Endodermal cell (in vitro differentiated cells): Measurements from ENCODE around the gene OPCML. TPM values are rescaled to one million over a fixed set of nuclear protein-coding genes. Genes with fewer than 3 reads are reported as not detected.

ENCODE experiments used
- DNase-seq: peaks from one replicate; pipeline ENCODE4 v3.0.0-alpha.2; 2017
- H3K27ac ChIP-seq: 2 replicates; pipeline ENCODE4 v1.5.1; 2013; ENCODE audit warnings: mild to moderate bottlenecking, low read depth, low read length, moderate library complexity
- H3K27me3 ChIP-seq: 2 replicates; pipeline ENCODE4 v1.6.1; 2013; ENCODE audit warnings: mild to moderate bottlenecking, low read length, moderate library complexity; ENCODE audit not compliant: insufficient read depth, control insufficient read depth, poor library complexity, severe bottlenecking
- H3K36me3 ChIP-seq: 2 replicates; pipeline ENCODE4 v1.7.0; 2013; ENCODE audit warnings: mild to moderate bottlenecking, low read length, moderate library complexity; ENCODE audit not compliant: control insufficient read depth, insufficient read depth
- H3K4me1 ChIP-seq: one replicate; pipeline ENCODE4 v1.7.0; 2013; ENCODE audit warnings: low read length; ENCODE audit not compliant: control insufficient read depth, insufficient read depth
- H3K4me3 ChIP-seq: 2 replicates; pipeline ENCODE4 v1.5.1; 2013; ENCODE audit warnings: mild to moderate bottlenecking, low read length, moderate library complexity
- H3K9ac ChIP-seq: 2 replicates; pipeline ENCODE4 v1.6.1; 2013; ENCODE audit warnings: mild to moderate bottlenecking, low read length, moderate library complexity; ENCODE audit not compliant: poor library complexity, severe bottlenecking; ENCODE audit errors: extremely low read depth
- H3K9me3 ChIP-seq: 2 replicates; pipeline ENCODE4 v1.6.1; 2013; ENCODE audit warnings: mild to moderate bottlenecking, low read length, moderate library complexity; ENCODE audit not compliant: control insufficient read depth
- H3K27ac Mint-ChIP-seq: 2 replicates; pipeline ENCODE4 v1.8.0; 2020; ENCODE audit warnings: mixed read lengths
- H3K27me3 Mint-ChIP-seq: 2 replicates; pipeline ENCODE4 v1.8.0; 2021; ENCODE audit warnings: mild to moderate bottlenecking, mixed read lengths; ENCODE audit not compliant: insufficient read depth
- H3K36me3 Mint-ChIP-seq: 2 replicates; pipeline ENCODE4 v1.8.0; 2020; ENCODE audit warnings: low read depth, mixed read lengths
- H3K4me1 Mint-ChIP-seq: 2 replicates; pipeline ENCODE4 v1.8.0; 2020; ENCODE audit warnings: mixed read lengths
- H3K4me3 Mint-ChIP-seq: 2 replicates; pipeline ENCODE4 v1.8.0; 2020; ENCODE audit warnings: mild to moderate bottlenecking, moderate library complexity, mixed read lengths
- H3K9me3 Mint-ChIP-seq: 2 replicates; pipeline ENCODE4 v1.8.0; 2020; ENCODE audit warnings: mild to moderate bottlenecking, mixed read lengths
- CTCF ChIP-seq: fragments of 200-600 bp; sonication (generic); conservative IDR thresholded peaks from 2 replicates; pipeline ENCODE4 v1.5.0; 2021; ENCODE audit warnings: antibody characterized with exemption, mild to moderate bottlenecking
- WGBS, 2 experiments: methylation state at CpG; one replicate each; pipeline versions ENCODE4 v1.1.5 to v1.1.7; 2013; ENCODE audit warnings: missing lambda C conversion rate in 2 of 2, mixed read lengths in 1 of 2; ENCODE audit not compliant: insufficient coverage in 1 of 2, insufficient read length in 1 of 2; 5-methylcytosine and 5-hydroxymethylcytosine counted together
- total RNA-seq, 2 donors: library from RNA; stranded (reverse); fragmentation: NEBNext Ultra II Directional in 1 of 2; extraction: Animal tissue kit (Norgen Biotek cat#: 25700) in 1 of 2; gene quantifications; 2 replicates in 1 of 2; 3 replicates in 1 of 2; pipeline ENCODE4 v1.2.1, GENCODE V29; 2021

The OPCML gene
- total RNA-seq, 2 donors from 2014 or later: 0.49 to 0.86 TPM

GRCh38 chr11:132605825-132606570 lies 926.3 kb downstream of the OPCML start:
- 83% methylated on average over 1 to 8 of the region's 9 CpGs for WGBS, 2 experiments
- H3K36me3 ChIP-seq: no peaks in the 10 kb centered on the region
- Mint-ChIP-seq H3K4me1 (peaks cover 2% of the 10 kb centered on the region), H3K4me3 (no peak overlapping the region), H3K27ac (no peak overlapping the region), H3K36me3 (no peaks in the 10 kb centered on the region), H3K9me3 (no peaks in the 10 kb centered on the region), H3K27me3 (peaks cover 2% of the 10 kb centered on the region)
- H3K4me3 ChIP-seq: no peak overlapping the region
- H3K9ac ChIP-seq: no peak overlapping the region
- no peaks in the 10 kb centered on the region for H3K9me3 ChIP-seq
- no peaks in the 10 kb centered on the region for H3K27me3 ChIP-seq
- no peak for TF ChIP-seq CTCF
- no peak for DNase-seq
- no peaks in the 10 kb centered on the region for H3K4me1 ChIP-seq
- no peak overlapping the region for H3K27ac ChIP-seq

DNA sequence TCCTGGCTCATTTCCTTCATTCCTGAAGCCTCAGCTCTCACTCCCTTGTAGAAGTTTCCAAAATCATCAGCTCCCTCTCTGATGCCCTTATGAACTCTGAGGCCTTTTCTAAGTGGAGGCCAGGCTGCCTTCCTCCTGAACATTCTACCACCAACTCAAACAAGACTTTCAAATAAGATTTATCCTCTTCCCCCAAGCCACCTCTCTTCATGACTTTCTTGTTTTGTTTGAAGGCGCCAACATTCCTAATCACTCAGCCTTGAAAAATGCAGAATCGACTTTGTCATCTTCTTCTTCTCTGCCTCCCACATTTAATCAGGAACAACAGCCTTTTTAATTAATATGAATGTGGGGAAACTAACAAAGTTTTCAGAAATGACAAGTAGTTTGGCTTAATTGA lies 927.9 kb downstream of the OPCML start:
- H3K27ac ChIP-seq: no peak overlapping the region
- H3K4me3 ChIP-seq: no peak overlapping the region
- Mint-ChIP-seq H3K4me3 (no peak overlapping the region), H3K36me3 (no peaks in the 10 kb centered on the region), H3K27me3 (peaks cover 2% of the 10 kb centered on the region), H3K27ac (no peak overlapping the region), H3K9me3 (no peaks in the 10 kb centered on the region), H3K4me1 (peaks cover 2% of the 10 kb centered on the region)
- H3K4me1 ChIP-seq: no peaks in the 10 kb centered on the region
- WGBS, 2 experiments: 85% methylated on average over 2 of the region's 2 CpGs; no CpG with 5 or more reads in 1 of the 2 experiments
- H3K9me3 ChIP-seq: no peaks in the 10 kb centered on the region
- no peak overlapping the region for H3K9ac ChIP-seq
- no peaks in the 10 kb centered on the region for H3K36me3 ChIP-seq
- DNase-seq: no peak
- H3K27me3 ChIP-seq: no peaks in the 10 kb centered on the region
- no peak for TF ChIP-seq CTCF

- Mint-ChIP-seq H3K9me3 (no peaks in the 10 kb centered on the region), H3K27ac (no peak overlapping the region), H3K4me3 (no peak overlapping the region), H3K36me3 (no peaks in the 10 kb centered on the region), H3K27me3 (peaks cover 2% of the 10 kb centered on the region), H3K4me1 (no peaks in the 10 kb centered on the region)
- DNase-seq: no peak
- no peaks in the 10 kb centered on the region for H3K27me3 ChIP-seq
- 75 to 97% methylated on average over 1 to 2 of the region's 2 CpGs for WGBS, 2 experiments
- no peak overlapping the region for H3K27ac ChIP-seq
- H3K4me3 ChIP-seq: no peak overlapping the region
- H3K4me1 ChIP-seq: no peaks in the 10 kb centered on the region
- no peak overlapping the region for H3K9ac ChIP-seq
- no peaks in the 10 kb centered on the region for H3K9me3 ChIP-seq
- TF ChIP-seq CTCF: no peak
- H3K36me3 ChIP-seq: no peaks in the 10 kb centered on the region
These were observed 930.4 kb downstream of the OPCML start for GRCh38 chr11:132601875-132602274.
